Superior temporal gyrus (tissue), 1 donor: ENCODE measurements around the gene CCDC88B.
"Not testable (repeated sequence)": the region's sequence is repeated elsewhere in the genome, so short reads cannot be mapped to it uniquely, and the experiment has no call there.

Experiments used
- DNase-seq: peaks from one replicate; pipeline ENCODE4 v3.0.0-alpha.2; 2016; ENCODE audit errors: extremely low spot score

Gene CCDC88B

GRCh38 chr11:64304316-64305072 lies 35.5 kb upstream of the CCDC88B start:
- DNase-seq, result peak; percentile 93

- DNase-seq, result peak; percentile 97
These were observed 34.8 kb upstream of the CCDC88B start, which contains the start of gene ESRRA for GRCh38 chr11:64305075-64305690. ESRRA (plus strand) TSS chr11:64305524; CDS start chr11:64307180, 1,656 bp downstream.

- DNase-seq, result peak; percentile 42
These were observed 34.1 kb upstream of the CCDC88B start for GRCh38 chr11:64305691-64306562.

- no peak for DNase-seq
These were observed 33.5 kb upstream of the CCDC88B start for GRCh38 chr11:64306563-64306875.

GRCh38 chr11:64306876-64307622 lies 33.0 kb upstream of the CCDC88B start:
- no peak for DNase-seq

GRCh38 chr11:64307795-64308194 lies 32.2 kb upstream of the CCDC88B start:
- not testable (repeated sequence) for DNase-seq

GRCh38 chr11:64312947-64313346 lies 27.1 kb upstream of the CCDC88B start:
- DNase-seq, result no peak

- no peak for DNase-seq
These were observed 26.4 kb upstream of the CCDC88B start for GRCh38 chr11:64313491-64314145.

GRCh38 chr11:64314146-64314804 lies 25.7 kb upstream of the CCDC88B start:
- DNase-seq, result no peak

GRCh38 chr11:64314805-64315561 lies 25.0 kb upstream of the CCDC88B start:
- no peak for DNase-seq

- not testable (repeated sequence) for DNase-seq
These were observed 24.1 kb upstream of the CCDC88B start for GRCh38 chr11:64315667-64316526.

- no peak for DNase-seq
These were observed 23.2 kb upstream of the CCDC88B start for GRCh38 chr11:64316672-64317324.

GRCh38 chr11:64317325-64317960 lies 22.6 kb upstream of the CCDC88B start, which contains the start of gene TRMT112:
TRMT112 (minus strand) TSS chr11:64317559; CDS start chr11:64317526, 33 bp downstream.
- DNase-seq, result peak; percentile 99

GRCh38 chr11:64317961-64318765 lies 21.8 kb upstream of the CCDC88B start, which contains the start of gene PRDX5:
PRDX5 (plus strand) TSS chr11:64318121; CDS start chr11:64318216, 95 bp downstream.
- DNase-seq, result peak; percentile 98

GRCh38 chr11:64318766-64319761 lies 20.9 kb upstream of the CCDC88B start:
- no peak for DNase-seq
